ENCODE data around the gene SPAG4. TPM values are rescaled to one million over a fixed set of nuclear protein-coding genes. Genes with fewer than 3 reads are reported as not detected.

The SPAG4 gene
- total and polyA plus RNA-seq, 10 of the 15 experiments (the other 5 are each of a cell fraction or from before 2014, with no cell fraction given): 0.90 to 12.5 (median 2.4) TPM

- TF ChIP-seq CBX3 (IDR thresholded peaks at IDR 0.05; ENCODE audit: borderline replicate concordance, low read depth) (no peak), BCL11A (IDR thresholded peaks at IDR 0.05; ENCODE audit: low read depth, low read length) (no peak), CREM (IDR thresholded peaks at IDR 0.05; ENCODE audit: low read depth) (peak; percentile 97), PBX3 (IDR thresholded peaks at IDR 0.05; ENCODE audit: insufficient replicate concordance, low read depth, low read length) (no peak), EED (IDR thresholded peaks at IDR 0.05; ENCODE audit: low read depth) (no peak), SKIL (IDR thresholded peaks at IDR 0.05; ENCODE audit: low read depth, poor library complexity, severe bottlenecking) (no peak), MYC (IDR thresholded peaks at IDR 0.05; ENCODE audit: insufficient read depth, insufficient read length, insufficient replicate concordance, low read length, severe bottlenecking) (no peak), RELA (IDR thresholded peaks at IDR 0.05; ENCODE audit: borderline replicate concordance, partially characterized antibody) (no peak), POLR2AphosphoS2 (IDR thresholded peaks at IDR 0.05; ENCODE audit: low read depth, low read length) (no peak; the same call in 1 of the 2 replicates), BACH1 (IDR thresholded peaks at IDR 0.05; ENCODE audit: borderline replicate concordance) (0 out of 2 replicates have a peak, but pooled peaks have one; percentile 63), SRF (IDR thresholded peaks at IDR 0.05; ENCODE audit: low read depth in 2 of 2, low read length in 2 of 2) (no peak)
Measured at GRCh38 chr20:35615667-35616464, at the start of gene SPAG4 (continued).

All from GM12878 (cell line).